HepG2 (cell line): ENCODE results near the gene C1orf115. TPM values are rescaled to one million over a fixed set of nuclear protein-coding genes. Genes with fewer than 3 reads are reported as not detected.
A peak's percentile ranks its signal among the peaks of the same experiment; 100 is the strongest.

Source experiments
- ATAC-seq: fragments of 200-7000 bp; cut with Tn5 transposase; 3 replicates; pipeline ENCODE4 v1.9.1; 2020; ENCODE audit warnings: mild to moderate bottlenecking, moderate library complexity
- BruUV-seq: library from RNA; stranded (reverse); fragments of 400-500 nt; replicated peaks from 2 replicates; lab custom pipeline; 2021; lab: Mats Ljungman, UMichigan
- CTCF ChIA-PET: fragments of 300-600 bp; formaldehyde crosslinking; extraction: SDS; loops from one replicate; lab custom pipeline; 2021; ENCODE audit warnings: low total read pairs, inconsistent platforms, low intra/inter-chr PET ratio; lab: Yijun Ruan, JAX
- POLR2A ChIA-PET: fragments of 350-600 bp; sonication (Branson Sonifier 250); formaldehyde crosslinking; loops from one replicate; lab custom pipeline; 2020; ENCODE audit warnings: antibody characterized with exemption, inconsistent platforms; lab: Yijun Ruan, JAX
- DNase-seq: peaks from one replicate; pipeline ENCODE4 v3.0.0-alpha.2; 2015; ENCODE audit warnings: low spot score
- FAIRE-seq: peaks from 3 replicates; lab custom pipeline; 2011; peaks lifted over from hg19 to GRCh38; lab: Jason Lieb, UNC
- H2AFZ ChIP-seq: one replicate; pipeline ENCODE4 v1.6.1; 2011; ENCODE audit warnings: low read length, inconsistent platforms
- H3K27ac ChIP-seq: fragments of 300-600 bp; 3 replicates; pipeline ENCODE4 v1.8.0; 2011; ENCODE audit warnings: mixed run types, mild to moderate bottlenecking, mixed read lengths, low read length, inconsistent platforms; ENCODE audit not compliant: insufficient read depth; ENCODE audit errors: extremely low read length
- H3K27me3 ChIP-seq, 2 experiments: fragments of 200-600 bp in 1 of 2; 2 replicates in 1 of 2; 3 replicates in 1 of 2; pipeline versions ENCODE4 v1.6.0 to v1.8.0; 2011; ENCODE audit warnings: low read length in 2 of 2, mild to moderate bottlenecking in 2 of 2, moderate library complexity in 2 of 2, inconsistent platforms in 1 of 2; ENCODE audit not compliant: insufficient read depth in 2 of 2, control insufficient read depth in 1 of 2
- H3K36me3 ChIP-seq, 2 experiments: fragments of 200-600 bp in 1 of 2; replicated peaks in 1 of 2; 2 replicates in 1 of 2; 3 replicates in 1 of 2; pipeline versions ENCODE4 v1.5.1 to v1.8.0; 2011; ENCODE audit warnings: low read length in 2 of 2, inconsistent platforms in 1 of 2; ENCODE audit not compliant: insufficient read depth in 2 of 2, control insufficient read depth in 1 of 2
- H3K4me1 ChIP-seq: 2 replicates; pipeline ENCODE4 v1.5.1; 2012; ENCODE audit warnings: low read length, inconsistent platforms; ENCODE audit not compliant: insufficient read depth
- H3K4me2 ChIP-seq: 2 replicates; pipeline ENCODE4 v1.6.0; 2011; ENCODE audit warnings: low read depth, low read length, inconsistent platforms
- H3K4me3 ChIP-seq, 3 experiments: fragments of 200-600 bp in 1 of 3; sonication (generic), shearing (Covaris generic) in 1 of 3; replicated peaks in 1 of 3; 2 replicates each; pipeline ENCODE4 v1.5.1; 2011 to 2016; ENCODE audit warnings: low read length in 3 of 3, inconsistent platforms in 2 of 3, low read depth in 2 of 3, mild to moderate bottlenecking in 2 of 3, control low read depth in 1 of 3, mixed read lengths in 1 of 3; ENCODE audit not compliant: insufficient read depth in 1 of 3
- H3K79me2 ChIP-seq: one replicate; pipeline ENCODE4 v1.6.1; 2011; ENCODE audit warnings: low read length, inconsistent platforms; ENCODE audit not compliant: insufficient read depth
- H3K9ac ChIP-seq: 2 replicates; pipeline ENCODE4 v1.6.0; 2011; ENCODE audit warnings: mild to moderate bottlenecking, low read depth, low read length, inconsistent platforms; ENCODE audit not compliant: insufficient read depth
- H3K9me3 ChIP-seq: 2 replicates; pipeline ENCODE4 v1.5.1; 2012; ENCODE audit warnings: mild to moderate bottlenecking, low read length
- H4K20me1 ChIP-seq: 2 replicates; pipeline ENCODE4 v1.6.0; 2011; ENCODE audit warnings: inconsistent platforms, mild to moderate bottlenecking, low read length, moderate library complexity; ENCODE audit not compliant: insufficient read depth
- ATF7-NPFF ChIP-seq: sonication (generic); formaldehyde crosslinking; IDR thresholded peaks from 2 replicates; pipeline ENCODE4 v1.8.1; 2023; ENCODE audit warnings: mild to moderate bottlenecking, low read depth, missing genetic modification reagents, moderate library complexity
- BCL6 ChIP-seq: IDR thresholded peaks from 2 replicates; pipeline ENCODE4 v1.6.1; 2016; ENCODE audit warnings: missing genetic modification reagents, missing compliant biosample characterization
- FOSL2 ChIP-seq: sonication (generic); formaldehyde crosslinking; IDR thresholded peaks from 2 replicates; pipeline ENCODE4 v1.4.0; 2020; ENCODE audit warnings: missing genetic modification reagents
- FOXC1 ChIP-seq: sonication (generic); formaldehyde crosslinking; IDR thresholded peaks from 2 replicates; pipeline ENCODE4 v1.8.0; 2022; ENCODE audit warnings: mild to moderate bottlenecking, missing genetic modification reagents, borderline replicate concordance
- GLI4 ChIP-seq: sonication (generic); formaldehyde crosslinking; IDR thresholded peaks from 2 replicates; pipeline ENCODE4 v1.5.1; 2020; ENCODE audit warnings: missing genetic modification reagents, mild to moderate bottlenecking, moderate library complexity, borderline replicate concordance
- GMEB2 ChIP-seq: IDR thresholded peaks from 2 replicates; pipeline ENCODE4 v1.6.1; 2016; ENCODE audit warnings: missing biosample characterization, missing genetic modification reagents, low read depth
- IKZF5 ChIP-seq: IDR thresholded peaks from 2 replicates; pipeline ENCODE4 v1.6.1; 2018; ENCODE audit warnings: missing genetic modification reagents, mild to moderate bottlenecking, missing compliant biosample characterization
- MED8 ChIP-seq: sonication (generic); formaldehyde crosslinking; IDR thresholded peaks from 2 replicates; pipeline ENCODE4 v1.8.1; 2023; ENCODE audit warnings: mild to moderate bottlenecking, missing genetic modification reagents; ENCODE audit not compliant: insufficient replicate concordance
- MXI1 ChIP-seq: IDR thresholded peaks from 3 replicates; pipeline ENCODE4 v1.6.1; 2012; ENCODE audit warnings: low read depth, low read length, inconsistent platforms, borderline replicate concordance
- RAD51 ChIP-seq: fragments of 450-650 bp; IDR thresholded peaks from 2 replicates; pipeline ENCODE4 v1.6.1; 2016; ENCODE audit warnings: borderline replicate concordance
- REL ChIP-seq: sonication (generic); formaldehyde crosslinking; conservative IDR thresholded peaks from 2 replicates; pipeline ENCODE4 v1.8.0; 2022; ENCODE audit warnings: mild to moderate bottlenecking, missing genetic modification reagents, moderate library complexity
- SMARCE1 ChIP-seq: fragments of 450-650 bp; IDR thresholded peaks from 2 replicates; pipeline ENCODE4 v1.6.1; 2017; ENCODE audit warnings: borderline replicate concordance
- STAT5B ChIP-seq: sonication (generic); formaldehyde crosslinking; IDR thresholded peaks from 2 replicates; pipeline ENCODE4 v1.4.0; 2020; ENCODE audit warnings: missing genetic modification reagents
- TBX2 ChIP-seq: sonication (generic); formaldehyde crosslinking; IDR thresholded peaks from 2 replicates; pipeline ENCODE4 v1.5.0; 2020; ENCODE audit warnings: missing genetic modification reagents, mild to moderate bottlenecking, borderline replicate concordance
- ZNF317 ChIP-seq: sonication (generic); formaldehyde crosslinking; IDR thresholded peaks from 2 replicates; pipeline ENCODE4 v1.5.0; 2020; ENCODE audit warnings: mild to moderate bottlenecking, missing genetic modification reagents
- ZNF550 ChIP-seq: sonication (generic); formaldehyde crosslinking; IDR thresholded peaks from 2 replicates; pipeline ENCODE4 v1.4.0; 2020; ENCODE audit warnings: mild to moderate bottlenecking, missing genetic modification reagents, borderline replicate concordance
- ZNF616 ChIP-seq: sonication (generic); formaldehyde crosslinking; IDR thresholded peaks from 2 replicates; pipeline ENCODE4 v1.5.0; 2020; ENCODE audit warnings: low read depth, mild to moderate bottlenecking, missing genetic modification reagents
- ZNF713 ChIP-seq: sonication (generic); formaldehyde crosslinking; IDR thresholded peaks from 2 replicates; pipeline ENCODE4 v1.4.0; 2020; ENCODE audit warnings: mild to moderate bottlenecking, missing genetic modification reagents
- ZNF839 ChIP-seq: sonication (generic); formaldehyde crosslinking; IDR thresholded peaks from 2 replicates; pipeline ENCODE4 v1.4.0; 2020; ENCODE audit warnings: missing genetic modification reagents, mild to moderate bottlenecking, borderline replicate concordance
- WGBS: methylation state at CpG from one replicate; pipeline ENCODE4 v1.1.6; 2017; ENCODE audit warnings: low lambda C conversion rate; 5-methylcytosine and 5-hydroxymethylcytosine counted together
- in situ Hi-C: cut with HindIII; loops from 2 replicates; pipeline ENCODE4 v1.10.0; 2017; ENCODE audit warnings: low pct_unique_long_range_greater_than_20kb; ENCODE audit not compliant: extremely low pct_ligation_motif_present
- intact Hi-C: fragments of 100-400 bp; cut with micrococcal nuclease; formaldehyde crosslinking; loops from one replicate; pipeline ENCODE4 v1.10.0; 2022; ENCODE audit not compliant: unreplicated experiment
- polyA plus RNA-seq, 8 experiments: library from polyadenylated mRNA; depleted of rRNA in 3 of 8; stranded (reverse) in 7 of 8; unstranded in 1 of 8; fragments of >200 nt; fragmentation: Illumina TruSeq in 4 of 8; extraction: Trizol in 4 of 8; gene quantifications; 2 replicates each; pipeline versions ENCODE4 v1.2.1 to v1.2.3, GENCODE V29; 2011 to 2016; ENCODE audit warnings: low read depth in 4 of 8, missing spikeins in 1 of 8, mixed read lengths in 1 of 8; ENCODE audit not compliant: insufficient read depth in 1 of 8
- total RNA-seq, 5 experiments: library from RNA; depleted of rRNA; stranded (reverse); fragments of >200 nt; fragmentation: Illumina TruSeq; extraction: Trizol; gene quantifications; 2 replicates each; pipeline ENCODE4 v1.2.3, GENCODE V29; 2016; ENCODE audit warnings: low read depth in 1 of 5
- TF ChIP-seq, protein P1 (sequence below): sonication (generic); formaldehyde crosslinking; IDR thresholded peaks from 2 replicates; pipeline ENCODE4 v1.4.0; 2020; ENCODE audit warnings: missing genetic modification reagents, borderline replicate concordance

The C1orf115 gene
- total and polyA plus RNA-seq, 2 of the 13 experiments (the other 11 are each of a cell fraction or from before 2014, with no cell fraction given): 25.2 to 85.9 TPM

DNA sequence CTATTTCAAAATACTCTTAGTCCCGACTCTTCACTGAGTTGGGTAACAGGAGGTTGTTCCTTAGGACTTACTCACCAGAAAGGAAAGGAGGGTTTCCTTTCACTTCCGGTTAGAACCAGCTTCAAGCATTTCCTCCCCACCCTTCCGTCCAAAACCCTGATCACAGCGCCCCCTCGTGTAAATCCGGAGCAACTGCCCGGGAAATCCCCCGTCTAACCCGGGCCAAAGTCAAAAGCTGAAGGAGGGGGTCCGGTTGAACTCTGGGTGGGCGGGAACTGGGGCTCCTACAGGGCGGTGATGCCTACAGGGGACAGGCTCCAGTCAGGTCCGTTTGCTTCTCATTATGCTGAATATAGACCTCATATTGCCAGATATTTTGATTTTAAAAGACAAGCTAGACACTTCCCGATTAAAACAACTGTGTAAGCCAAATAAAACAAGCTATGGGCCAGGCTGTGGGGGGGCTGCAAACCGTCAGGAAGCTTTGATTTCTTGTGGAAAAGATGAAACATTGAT is 43.0 kb downstream of the C1orf115 start:
- peak; percentile 79 for ATAC-seq
- H3K36me3 ChIP-seq: no peaks in the 10 kb centered on the region
- POLR2A ChIA-PET: interaction anchor here (0.7 to 3.4 kb wide), 9 partner anchors 15 to 54 kb away, joined by 3 to 59 read pairs (median 5); partner anchors contain the start of genes MTARC1 and MTARC2
- H4K20me1 ChIP-seq: no peaks in the 10 kb centered on the region
- peaks cover 31% of the 10 kb centered on the region for H3K4me1 ChIP-seq
- no peaks in the 10 kb centered on the region for H3K9me3 ChIP-seq
- H3K79me2 ChIP-seq: no peaks in the 10 kb centered on the region
- CTCF ChIA-PET: interaction anchor here (1.6 to 3.0 kb wide), 4 partner anchors 15 to 53 kb away, joined by 5 to 33 read pairs (median 15); partner anchors contain the start of genes C1orf115 and MTARC2
- WGBS: 2% methylated on average over 14 of the region's 15 CpGs
- BruUV-seq: no TSS peak
- H3K4me3 ChIP-seq: peak overlapping the region in 2 of 3 experiments; percentile 43 to 52; a peak in 3 of 6 replicates
- peak; percentile 77 for DNase-seq
- in situ Hi-C loops: loop anchor here (5.0 kb wide), 1 partner anchor 36 kb away; no protein-coding TSS in a partner anchor
- H2AFZ ChIP-seq: no peak overlapping the region
- H3K9ac ChIP-seq: no peak overlapping the region
- intact Hi-C loops: loop anchor here (1.0 kb wide), 4 partner anchors 15 to 53 kb away; partner anchors contain the start of genes C1orf115 and MTARC2
- H3K27ac ChIP-seq: no peak overlapping the region
- FAIRE-seq: peak; percentile 91
- H3K4me2 ChIP-seq: peak overlapping the region; percentile 100
- H3K27me3 ChIP-seq: no peaks in the 10 kb centered on the region
- TF ChIP-seq MED8 (CRISPR knock-in tag) (no peak), IKZF5 (CRISPR knock-in tag) (no peak), RAD51 (no peak), GLI4 (CRISPR knock-in tag) (no peak), REL (no peak), MXI1 (no peak), ZNF616 (CRISPR knock-in tag) (no peak), ATF7-NPFF (no peak), ZNF317 (CRISPR knock-in tag) (no peak), GMEB2 (CRISPR knock-in tag) (no peak), ZNF839 (CRISPR knock-in tag) (no peak), SMARCE1 (no peak), TBX2 (CRISPR knock-in tag) (no peak), ZNF550 (CRISPR knock-in tag) (no peak), BCL6 (CRISPR knock-in tag) (no peak), STAT5B (CRISPR knock-in tag) (no peak), ZNF713 (CRISPR knock-in tag) (no peak), FOXC1 (CRISPR knock-in tag) (no peak), FOSL2 (CRISPR knock-in tag) (peak; percentile 33; the same call in 1 of the 2 replicates)
- TF ChIP-seq, protein P1, sequence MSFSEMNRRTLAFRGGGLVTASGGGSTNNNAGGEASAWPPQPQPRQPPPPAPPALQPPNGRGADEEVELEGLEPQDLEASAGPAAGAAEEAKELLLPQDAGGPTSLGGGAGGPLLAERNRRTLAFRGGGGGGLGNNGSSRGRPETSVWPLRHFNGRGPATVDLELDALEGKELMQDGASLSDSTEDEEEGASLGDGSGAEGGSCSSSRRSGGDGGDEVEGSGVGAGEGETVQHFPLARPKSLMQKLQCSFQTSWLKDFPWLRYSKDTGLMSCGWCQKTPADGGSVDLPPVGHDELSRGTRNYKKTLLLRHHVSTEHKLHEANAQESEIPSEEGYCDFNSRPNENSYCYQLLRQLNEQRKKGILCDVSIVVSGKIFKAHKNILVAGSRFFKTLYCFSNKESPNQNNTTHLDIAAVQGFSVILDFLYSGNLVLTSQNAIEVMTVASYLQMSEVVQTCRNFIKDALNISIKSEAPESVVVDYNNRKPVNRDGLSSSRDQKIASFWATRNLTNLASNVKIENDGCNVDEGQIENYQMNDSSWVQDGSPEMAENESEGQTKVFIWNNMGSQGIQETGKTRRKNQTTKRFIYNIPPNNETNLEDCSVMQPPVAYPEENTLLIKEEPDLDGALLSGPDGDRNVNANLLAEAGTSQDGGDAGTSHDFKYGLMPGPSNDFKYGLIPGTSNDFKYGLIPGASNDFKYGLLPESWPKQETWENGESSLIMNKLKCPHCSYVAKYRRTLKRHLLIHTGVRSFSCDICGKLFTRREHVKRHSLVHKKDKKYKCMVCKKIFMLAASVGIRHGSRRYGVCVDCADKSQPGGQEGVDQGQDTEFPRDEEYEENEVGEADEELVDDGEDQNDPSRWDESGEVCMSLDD (CRISPR knock-in tag): no peak; the same call in 1 of the 2 replicates
